Hippocampal formation (tissue), 2 donors: ENCODE data around the gene CNTFR.
A peak's percentile ranks its signal among the peaks of the same experiment; 100 is the strongest.

Experiments used
- DNase-seq, 2 donors: peaks; one replicate each; lab custom pipeline; 2025; lab: John Stamatoyannopoulos, UW

CNTFR gene

DNA sequence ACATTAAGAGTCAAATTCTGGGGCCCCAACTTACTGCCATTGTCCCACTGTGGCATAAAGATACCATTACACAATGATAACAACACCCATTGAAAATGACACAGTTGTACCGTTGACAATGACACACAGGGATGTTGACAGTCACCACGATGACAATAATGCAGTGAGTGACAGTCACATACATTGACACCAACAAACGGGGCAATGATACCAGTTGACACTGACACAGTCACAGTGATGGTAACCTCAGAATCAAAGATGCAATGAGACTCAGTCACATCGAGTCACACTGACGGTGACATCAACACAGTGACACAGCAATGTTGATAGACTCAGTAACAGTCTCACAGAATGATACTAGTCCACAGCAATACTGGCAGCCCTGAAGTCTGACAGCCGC is 16.9 kb downstream of the CNTFR start:
- no peak for DNase-seq

DNA sequence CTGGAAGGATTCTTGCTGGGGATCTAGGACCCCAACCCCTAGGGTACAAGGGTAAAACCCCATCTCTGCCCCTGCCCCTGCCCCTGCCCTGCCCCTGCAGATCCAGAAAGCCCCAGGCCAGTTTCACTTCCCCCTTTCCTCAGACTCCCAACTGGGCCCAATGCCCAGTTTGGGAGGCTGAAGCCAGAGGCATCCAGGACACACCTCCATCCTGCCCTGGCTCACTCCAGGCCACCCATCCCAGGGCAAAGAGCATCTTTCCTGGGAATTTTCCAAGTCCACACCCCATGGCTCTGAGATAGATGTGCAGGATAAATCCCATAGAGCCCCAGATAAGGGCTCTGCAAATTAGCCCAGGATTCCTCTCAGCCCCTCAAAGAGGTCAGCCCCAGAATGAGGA is 17.4 kb downstream of the CNTFR start:
- DNase-seq, result no peak

DNA sequence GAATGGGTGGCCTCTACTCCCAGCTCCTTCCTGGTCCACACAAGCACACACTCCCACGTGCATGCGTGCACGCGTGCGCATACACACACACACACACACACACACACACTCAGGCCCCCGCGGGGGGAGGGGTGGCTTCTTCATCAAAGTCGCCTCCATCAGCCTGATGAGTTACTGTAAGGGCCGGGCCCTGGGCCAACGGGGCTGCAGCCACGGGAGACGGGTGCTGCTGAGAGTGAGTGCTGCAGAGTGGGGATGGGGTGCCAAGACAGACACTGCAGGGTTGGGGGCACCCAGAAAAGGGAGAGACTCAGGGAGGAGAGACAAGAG is 18.1 kb downstream of the CNTFR start:
- DNase-seq, result no peak

DNA sequence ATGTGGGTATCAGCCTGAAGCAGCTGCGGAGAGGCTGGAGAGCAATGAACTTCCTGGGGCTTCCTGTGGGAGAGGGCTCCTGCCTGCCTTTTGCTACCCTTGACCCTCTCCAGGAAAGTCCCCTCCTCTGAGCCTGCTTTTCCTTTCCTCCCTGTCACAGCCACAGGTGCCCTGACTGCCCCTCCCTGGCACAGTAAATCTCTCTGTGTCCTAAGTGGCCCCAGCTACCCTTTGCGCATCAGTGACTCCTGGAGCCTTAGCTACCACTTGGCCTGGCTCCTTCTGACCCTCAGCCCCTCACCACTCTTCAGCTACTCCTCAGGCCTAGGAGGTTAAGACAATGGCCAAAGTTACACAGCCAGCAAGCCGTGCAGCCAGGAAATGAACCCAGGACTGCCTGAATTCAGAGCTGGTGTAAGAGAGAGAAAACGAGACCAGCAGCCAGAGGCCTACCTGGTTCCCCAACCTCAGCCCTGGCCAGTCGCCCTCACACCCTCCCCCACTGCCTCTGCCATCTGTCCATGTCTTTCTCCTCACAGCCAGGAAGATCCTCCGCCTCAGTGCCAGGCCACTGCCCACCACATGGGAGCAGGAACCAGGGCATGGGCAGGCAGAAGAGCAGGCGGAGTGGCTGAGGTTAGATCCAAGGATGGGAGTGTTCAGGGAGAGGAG is 18.6 kb downstream of the CNTFR start:
- DNase-seq, result no peak

DNA sequence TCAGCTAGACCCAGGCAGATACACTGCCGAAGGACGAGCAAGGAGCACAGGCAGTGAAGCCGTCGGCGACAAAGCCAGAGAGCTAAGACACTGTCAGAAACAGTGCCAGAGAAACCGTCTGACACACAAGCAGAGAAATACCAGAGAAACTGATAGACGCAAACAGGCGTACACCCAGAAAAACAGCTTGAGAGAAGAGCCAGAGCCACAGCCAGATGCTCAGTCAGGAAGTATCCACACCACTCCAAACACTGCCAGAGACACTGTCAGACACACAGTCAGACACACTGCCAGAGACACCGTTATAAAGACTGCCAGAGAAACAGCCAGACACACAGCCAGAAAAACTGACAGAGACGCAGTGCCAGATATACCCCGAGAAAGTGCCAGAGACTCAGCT is 19.1 kb downstream of the CNTFR start:
- DNase-seq, result peak in 1 of 2 donors; percentile 7

DNA sequence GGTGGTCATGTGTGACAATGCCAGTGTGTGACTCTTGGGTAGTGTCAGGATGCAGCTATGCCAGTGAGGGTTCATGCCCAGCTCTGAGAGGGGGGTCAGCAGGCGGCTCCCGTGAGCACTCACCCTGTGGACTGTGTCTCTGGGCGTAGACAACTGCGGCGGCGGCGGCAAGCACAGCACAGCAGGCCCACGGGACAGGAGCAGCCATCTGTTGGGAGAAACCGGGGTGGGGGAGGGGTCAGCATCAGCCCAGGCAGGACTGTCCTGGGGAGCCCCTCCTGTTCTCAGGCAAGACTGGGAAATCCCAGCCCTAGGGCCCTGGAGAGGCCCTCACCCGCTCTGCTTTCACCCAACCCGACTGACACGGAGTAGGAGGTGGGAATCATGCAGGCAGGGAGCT is 20.8 kb downstream of the CNTFR start:
- DNase-seq, result no peak

DNA sequence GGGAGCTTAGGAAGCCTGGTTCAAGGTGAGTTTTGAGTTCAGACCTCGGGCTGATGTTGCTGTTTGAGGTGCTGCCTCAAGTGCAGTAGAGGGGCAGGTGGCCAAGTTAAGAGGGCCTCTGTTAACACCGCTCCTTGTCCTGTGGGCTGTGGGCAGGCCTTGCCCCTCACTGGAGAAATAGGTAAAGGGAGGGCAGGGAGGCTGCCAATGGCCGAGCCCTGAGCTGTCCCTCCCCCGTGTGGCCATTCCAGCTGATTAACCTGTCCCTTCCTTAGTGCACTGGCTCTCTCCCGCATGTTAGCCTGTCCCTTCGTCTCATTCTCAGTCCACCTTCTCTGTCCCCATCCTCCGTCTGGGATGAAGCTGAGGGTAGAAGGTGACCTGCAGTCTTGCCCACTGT is 21.4 kb downstream of the CNTFR start:
- DNase-seq, result no peak

DNA sequence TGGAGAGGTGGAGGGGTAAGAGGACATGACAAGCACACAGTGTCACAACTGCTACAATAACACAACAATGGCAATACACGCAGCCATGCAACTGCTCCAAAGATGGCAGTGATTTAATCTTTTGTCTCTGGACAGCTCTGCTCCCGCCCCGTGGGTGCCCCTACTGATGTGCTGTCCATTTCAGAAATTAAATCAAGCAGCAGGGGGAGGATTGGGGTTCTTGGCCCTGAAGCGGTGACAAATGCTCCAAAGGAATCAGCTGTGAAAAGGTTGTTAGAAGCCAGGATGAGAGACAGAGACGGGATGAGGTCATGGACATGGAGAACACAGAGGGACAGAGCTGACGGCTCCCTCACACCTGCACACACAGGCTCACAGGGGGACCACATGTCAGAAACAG is 22.6 kb downstream of the CNTFR start:
- DNase-seq, result no peak

DNA sequence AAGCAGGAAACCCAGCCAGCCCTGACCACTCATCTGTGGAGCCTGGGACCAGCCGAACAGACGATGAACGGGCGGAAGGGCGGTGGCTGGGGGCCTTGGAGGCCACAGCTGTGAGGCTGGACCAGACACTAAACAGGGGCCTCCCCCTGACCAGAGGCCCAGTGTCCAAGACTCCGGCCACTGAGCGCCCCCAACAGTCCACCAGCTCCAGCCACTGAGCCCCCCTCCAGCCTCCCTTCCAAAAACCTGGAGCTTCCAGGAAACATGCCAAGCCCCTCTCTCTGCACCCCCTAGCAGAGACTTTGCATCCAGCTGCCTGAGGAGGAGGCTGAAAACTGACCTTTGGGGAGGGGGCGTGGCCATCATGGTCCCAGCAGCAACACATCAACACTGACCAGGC is 23.2 kb downstream of the CNTFR start:
- DNase-seq, result no peak

DNA sequence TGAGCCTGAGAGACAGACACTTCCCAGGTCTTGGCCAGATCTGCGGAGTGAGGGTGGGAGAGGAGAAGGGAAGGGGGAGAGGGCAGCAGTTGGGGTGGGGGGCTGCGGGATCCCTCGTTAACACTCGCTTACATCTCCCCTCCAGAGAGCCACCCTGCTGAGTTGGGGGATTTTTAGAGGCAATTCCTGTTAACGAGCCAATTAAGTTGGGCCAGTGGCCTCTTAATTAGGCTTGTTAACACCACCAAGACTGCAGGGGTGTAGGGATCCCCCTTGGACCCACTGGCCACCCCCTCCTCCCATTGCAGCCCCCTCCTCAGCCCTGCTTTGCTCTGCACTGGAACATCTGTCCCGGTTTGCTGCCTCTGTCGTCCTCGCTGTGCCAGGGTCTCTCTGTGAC is 23.7 kb downstream of the CNTFR start:
- DNase-seq, result no peak

DNA sequence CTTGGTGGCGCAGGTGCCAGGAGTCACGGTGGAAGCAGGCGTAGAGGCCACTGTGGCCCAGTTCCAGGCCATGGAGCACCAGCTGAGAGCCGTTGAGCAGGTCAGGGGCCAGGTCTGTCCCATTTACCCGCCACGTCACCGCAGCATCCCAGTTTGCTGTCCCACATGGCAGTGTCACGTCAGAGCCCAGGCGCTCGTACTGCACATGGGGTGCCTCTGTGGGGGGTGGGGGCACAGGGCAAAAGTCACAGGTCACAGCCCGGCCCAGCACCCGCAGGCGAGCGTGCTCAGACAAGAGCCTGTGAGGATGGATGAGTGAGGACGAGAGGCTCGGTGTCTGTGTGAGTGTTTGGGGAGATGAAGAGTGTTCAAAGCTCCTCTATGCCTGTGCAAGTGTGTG is 24.9 kb downstream of the CNTFR start:
- no peak for DNase-seq

DNA sequence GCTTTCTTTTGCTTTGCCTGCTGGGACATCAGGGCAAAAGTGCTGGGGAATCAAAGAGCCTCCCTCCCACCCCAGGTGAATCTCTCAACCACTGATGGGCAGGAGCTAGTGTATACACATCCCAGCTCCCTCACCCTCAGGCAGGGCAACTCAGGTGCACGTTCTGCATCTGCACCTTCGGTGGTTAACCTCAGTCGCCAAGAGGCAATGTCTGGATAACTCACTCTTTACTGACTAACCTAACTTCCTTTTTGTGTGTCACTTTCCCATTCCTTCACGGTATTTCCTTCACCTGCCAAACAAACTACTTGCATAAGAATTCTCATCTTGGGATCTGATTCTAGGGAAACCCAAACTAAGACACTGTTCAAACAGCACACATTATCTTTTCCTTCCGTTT is 26.3 kb downstream of the CNTFR start:
- no peak for DNase-seq

DNA sequence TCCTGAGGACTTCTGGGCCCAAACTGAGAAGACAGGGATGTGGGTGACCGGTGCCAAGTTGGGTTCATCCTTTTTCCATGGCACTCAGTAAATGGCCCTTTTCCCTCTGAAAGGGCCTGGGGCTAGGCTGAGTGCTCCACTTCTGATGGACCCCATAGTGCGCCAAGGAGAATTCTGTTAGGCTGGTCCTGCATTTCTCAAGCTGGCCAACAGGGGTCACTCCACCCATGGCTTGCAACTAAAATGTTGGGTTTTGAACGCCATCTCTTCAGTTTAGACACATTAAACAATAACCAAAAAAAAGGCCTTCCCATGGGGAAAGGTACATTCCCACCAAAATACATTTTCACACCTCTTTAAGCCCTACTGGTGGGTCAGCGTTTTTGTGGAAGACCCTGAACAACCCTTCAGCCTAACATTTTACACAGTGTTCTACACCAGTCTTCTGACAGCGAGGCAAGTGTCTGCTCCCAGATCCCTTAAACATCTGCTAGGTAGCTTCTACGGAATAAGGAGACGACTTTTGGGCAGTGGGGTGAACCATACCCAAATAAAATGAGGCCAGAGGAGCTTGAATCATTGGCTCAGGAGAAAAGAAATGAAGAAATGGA is 27.3 kb downstream of the CNTFR start:
- no peak for DNase-seq

DNA sequence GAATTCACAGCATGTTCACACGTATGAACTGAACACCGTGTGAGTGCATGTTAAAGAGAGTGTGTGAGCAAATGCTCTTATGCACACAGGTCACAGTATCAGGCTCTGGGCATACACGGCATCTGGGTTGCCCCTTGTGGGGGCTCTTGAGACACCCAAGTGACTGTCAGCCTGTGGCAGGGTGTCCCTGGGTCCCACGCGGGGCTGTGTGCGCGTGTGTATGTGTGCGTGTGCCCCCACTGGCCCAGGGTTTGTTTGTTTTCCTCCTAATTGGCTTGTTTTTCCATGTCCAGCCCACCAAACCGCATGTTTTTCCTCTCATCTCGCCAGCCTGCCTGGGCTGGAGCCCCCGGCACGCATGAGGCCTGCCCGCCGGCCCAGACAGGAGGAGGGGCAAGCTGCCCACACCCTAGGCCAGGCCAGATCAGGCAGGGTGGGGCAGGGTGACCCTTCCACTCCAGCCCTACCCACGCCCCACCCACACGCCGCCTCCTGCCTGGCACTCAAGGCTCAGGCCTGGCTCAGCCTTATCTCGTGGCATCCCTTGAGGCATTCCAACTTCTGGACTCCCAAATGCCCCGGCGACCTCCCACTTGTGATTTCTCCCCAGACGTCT is 28.8 kb downstream of the CNTFR start:
- DNase-seq, result no peak

DNA sequence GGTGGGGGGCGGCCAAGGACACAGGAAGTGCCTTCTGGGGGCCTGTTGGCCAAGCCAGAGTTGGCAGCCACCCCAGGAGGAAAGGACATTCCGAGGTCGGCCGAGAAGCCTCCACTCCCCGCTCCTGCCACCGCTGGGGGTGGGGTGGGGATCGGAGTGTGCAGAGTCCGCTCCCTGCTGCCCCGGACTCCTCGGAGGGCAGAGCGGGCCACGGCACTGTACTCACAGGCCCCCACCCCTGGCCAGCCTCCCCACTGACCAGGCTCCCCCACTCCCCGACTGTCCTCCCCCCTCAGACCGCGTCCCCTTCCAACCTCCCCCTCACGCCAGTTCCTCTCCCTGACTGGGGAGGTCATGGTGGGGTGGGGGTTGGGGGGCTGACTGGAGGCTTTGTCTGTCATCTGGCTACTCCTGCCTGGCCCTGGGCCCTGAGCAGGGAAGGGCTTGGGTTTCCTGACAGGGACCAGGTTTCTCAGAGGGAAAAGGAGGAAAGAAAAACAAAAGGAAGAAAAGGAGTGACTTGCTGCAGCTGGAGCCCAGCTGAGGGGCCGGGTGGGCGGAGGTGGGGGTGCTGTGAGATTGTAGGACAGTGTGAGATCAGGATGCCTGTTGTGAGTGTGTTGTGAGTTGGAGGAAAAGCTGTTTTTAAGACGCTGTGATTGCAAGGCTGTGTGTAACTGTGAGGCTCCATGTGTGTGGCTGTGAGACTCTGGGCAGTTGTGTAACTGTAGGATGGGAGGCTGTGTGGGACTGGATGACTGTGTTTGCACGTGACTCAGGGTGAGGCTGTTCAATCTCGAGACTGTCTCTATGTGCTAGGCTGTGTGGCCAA is 29.7 kb downstream of the CNTFR start:
- DNase-seq, result peak in 1 of 2 donors; percentile 21

DNA sequence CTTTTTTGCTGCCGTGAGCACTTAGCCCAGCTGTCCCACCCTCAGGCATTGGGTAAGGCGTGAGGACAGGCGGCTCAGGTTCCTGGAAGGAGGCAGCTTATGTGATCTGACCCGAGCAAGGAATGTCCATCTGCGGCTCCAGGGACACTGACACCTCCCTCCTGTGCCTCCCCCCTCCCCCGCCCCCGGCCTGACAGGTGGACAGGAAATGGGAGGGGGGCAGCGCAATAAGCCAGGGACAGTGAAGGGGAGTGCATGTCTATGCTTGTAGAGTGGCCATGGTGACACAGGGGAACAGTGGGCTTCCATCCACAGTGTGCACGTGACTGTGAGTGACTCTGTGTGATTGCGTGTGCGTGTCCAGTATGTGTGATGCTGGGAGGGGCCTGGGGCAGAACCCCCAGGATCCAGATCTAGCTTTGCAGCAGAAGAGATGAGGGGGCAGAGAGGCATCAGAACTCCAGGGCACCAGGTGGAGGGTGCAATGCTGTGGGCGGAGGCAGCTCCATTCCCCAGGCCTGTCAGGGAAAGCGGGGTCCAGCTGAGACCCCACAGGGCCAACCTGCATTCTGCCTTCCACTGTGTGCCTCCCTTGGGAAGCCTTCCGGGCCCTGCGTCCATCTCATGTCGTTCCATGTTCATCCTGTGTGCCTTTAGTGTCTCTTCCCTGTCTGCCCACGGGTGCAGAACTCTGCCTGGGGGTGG is 30.5 kb downstream of the CNTFR start:
- DNase-seq, result no peak

DNA sequence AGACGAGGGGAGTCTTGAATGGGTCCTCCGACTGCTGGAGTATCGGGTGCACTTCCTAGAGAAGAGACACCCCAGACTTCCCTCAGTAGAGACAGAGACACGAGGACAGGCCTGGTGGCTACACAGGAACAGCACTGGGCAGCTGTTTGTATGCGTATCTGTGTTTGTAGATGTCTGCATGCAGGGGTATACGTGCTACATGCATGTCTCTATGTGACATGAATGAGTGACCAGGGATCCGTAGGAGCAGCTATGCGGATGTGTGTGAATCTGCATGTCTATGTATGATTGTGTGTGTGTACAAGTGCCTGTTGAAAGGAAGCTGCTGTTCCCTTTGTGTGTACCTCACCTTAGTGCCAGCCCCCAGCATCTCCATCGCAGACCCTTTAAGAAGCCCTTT is 31.2 kb downstream of the CNTFR start:
- DNase-seq, result no peak

DNA sequence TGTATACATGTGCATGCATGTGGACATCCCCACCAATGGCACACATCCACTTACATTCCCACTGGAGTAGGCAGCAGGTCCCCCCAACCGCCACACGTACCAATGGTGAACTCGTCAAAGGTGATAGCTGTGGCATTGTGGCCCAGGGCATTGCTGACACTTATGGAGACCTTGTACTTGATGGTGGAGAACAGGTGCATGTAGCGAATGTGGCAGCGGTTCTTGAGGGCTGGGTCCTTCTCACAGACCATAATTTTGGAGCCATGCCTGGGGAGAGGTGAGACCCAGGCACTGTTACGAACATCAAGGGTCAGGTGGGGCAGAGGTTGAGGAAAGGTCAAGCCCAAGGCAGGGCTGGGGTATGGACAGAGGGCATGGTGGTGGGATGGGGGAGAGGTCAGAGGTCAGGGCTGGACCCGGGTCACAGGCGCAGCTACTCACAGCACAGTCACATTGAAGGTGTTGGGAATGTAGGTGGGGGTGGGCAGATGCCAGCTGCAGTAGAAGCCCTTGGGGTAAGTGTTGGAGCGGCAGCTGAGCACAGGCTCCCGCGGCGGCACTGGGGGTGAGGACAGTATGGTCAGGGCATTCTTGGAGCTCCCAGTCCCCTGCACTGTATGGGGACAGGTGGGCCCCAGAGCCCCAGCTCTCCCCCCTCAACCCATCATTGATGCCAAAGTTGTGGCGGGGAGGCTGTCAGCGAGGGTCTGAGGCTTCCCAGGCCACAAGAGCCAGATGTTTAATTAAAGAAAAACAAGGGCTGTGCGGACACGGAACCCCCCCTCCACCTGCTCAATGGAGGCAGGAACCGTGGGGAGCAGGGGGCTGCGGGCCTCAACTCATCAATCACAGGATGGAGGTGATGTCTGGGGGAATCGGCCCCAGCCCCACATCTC is 31.9 kb downstream of the CNTFR start:
- no peak for DNase-seq

DNA sequence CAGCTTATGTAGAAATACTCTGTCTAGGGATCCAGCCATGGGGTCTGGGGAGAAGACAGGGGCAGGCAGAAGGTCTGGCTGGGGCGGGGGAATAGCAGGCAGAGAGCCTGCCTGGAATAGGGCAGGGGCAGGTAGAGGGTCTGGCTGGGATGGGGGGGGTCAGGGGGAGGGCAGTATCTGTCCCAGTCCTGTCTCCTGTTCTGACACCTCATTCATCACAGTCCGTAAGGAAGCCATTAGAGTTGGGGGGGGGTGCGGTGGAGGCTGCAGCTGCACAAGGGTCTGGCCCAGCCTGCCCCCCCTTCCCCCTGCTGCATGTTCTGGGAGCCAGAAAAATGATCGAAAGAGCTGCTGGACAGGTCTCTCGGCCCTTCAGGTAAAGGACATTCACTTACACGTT is 32.6 kb downstream of the CNTFR start:
- no peak for DNase-seq

DNA sequence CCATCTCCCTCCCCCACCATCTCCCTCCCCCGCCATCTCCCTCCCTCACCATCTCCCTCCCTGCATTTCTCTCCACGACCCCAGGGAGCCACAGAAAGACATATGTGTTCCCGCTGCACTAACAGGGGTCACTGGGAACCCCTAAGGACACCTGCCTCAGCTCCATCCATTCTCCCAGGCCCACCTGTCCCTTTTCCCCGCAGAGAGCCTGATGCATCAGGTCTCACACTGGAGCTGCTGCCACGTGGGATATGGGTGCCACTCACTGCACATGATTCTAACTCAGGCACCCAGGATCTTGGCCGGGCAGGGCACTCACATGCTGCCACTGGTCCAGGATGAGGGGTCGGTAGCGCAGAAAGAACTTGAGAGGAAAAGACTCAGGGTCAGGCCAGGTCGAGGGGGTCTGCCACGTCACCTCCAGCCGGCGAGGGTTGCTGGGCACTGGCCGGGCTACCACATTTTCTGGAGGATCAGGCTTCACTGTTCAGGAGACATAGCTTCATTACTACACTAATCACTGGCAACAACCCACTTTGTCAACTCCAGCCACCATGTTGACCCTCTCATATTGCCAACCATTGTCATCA is 33.5 kb downstream of the CNTFR start:
- DNase-seq, result no peak

DNA sequence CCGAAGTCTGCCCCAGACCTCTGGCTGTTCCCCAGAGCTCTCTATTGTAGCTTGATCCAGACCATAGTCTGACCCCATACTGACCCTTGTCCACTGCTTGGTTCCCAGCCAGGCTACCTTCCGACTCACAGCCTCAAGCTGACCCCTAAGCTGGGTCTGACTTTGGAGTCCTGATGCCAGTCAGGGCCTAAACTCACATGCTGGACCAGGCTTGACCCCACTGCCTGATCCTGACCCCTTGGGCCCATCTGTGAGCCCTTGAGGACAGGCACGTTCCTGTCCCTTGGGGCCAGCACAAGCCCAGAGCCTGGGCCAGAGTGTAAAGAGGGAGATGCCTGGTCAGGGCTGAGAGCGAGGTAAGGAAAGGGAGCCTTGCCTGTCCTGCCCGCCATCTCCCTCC is 34.0 kb downstream of the CNTFR start:
- no peak for DNase-seq
